Parathyroid adenoma (tissue), 2 donors: ENCODE data around the gene BIRC6.

Experiments
- H2AFZ ChIP-seq: fragments of 300-600 bp; sonication (generic); one replicate; pipeline ENCODE4 v1.7.0; 2017; ENCODE audit warnings: antibody characterized with exemption, mild to moderate bottlenecking
- H3K27ac ChIP-seq: fragments of 300-600 bp; sonication (generic); one replicate; pipeline ENCODE4 v1.7.0; 2017
- H3K27me3 ChIP-seq: fragments of 300-600 bp; sonication (generic); one replicate; pipeline ENCODE4 v1.7.0; 2017; ENCODE audit warnings: low read length; ENCODE audit not compliant: control insufficient read depth, insufficient read depth
- H3K36me3 ChIP-seq: fragments of 300-600 bp; sonication (generic); one replicate; pipeline ENCODE4 v1.7.0; 2017; ENCODE audit warnings: low read length; ENCODE audit not compliant: control insufficient read depth, insufficient read depth
- H3K4me1 ChIP-seq: fragments of 300-600 bp; sonication (generic); one replicate; pipeline ENCODE4 v1.7.0; 2017; ENCODE audit warnings: control low read depth
- H3K4me2 ChIP-seq: fragments of 300-600 bp; sonication (generic); one replicate; pipeline ENCODE4 v1.7.0; 2017; ENCODE audit warnings: low read length
- H3K4me3 ChIP-seq: fragments of 300-600 bp; sonication (generic); one replicate; pipeline ENCODE4 v1.7.0; 2017; ENCODE audit warnings: low read depth, low read length
- H3K79me2 ChIP-seq: fragments of 300-600 bp; sonication (generic); one replicate; pipeline ENCODE4 v1.7.0; 2017; ENCODE audit warnings: control low read depth
- H3K9ac ChIP-seq: fragments of 300-600 bp; sonication (generic); one replicate; pipeline ENCODE4 v1.7.0; 2017; ENCODE audit warnings: mild to moderate bottlenecking
- H3K9me3 ChIP-seq: fragments of 300-600 bp; sonication (generic); one replicate; pipeline ENCODE4 v1.7.0; 2017; ENCODE audit warnings: low read length; ENCODE audit not compliant: control insufficient read depth
- CTCF ChIP-seq: fragments of 300-600 bp; sonication (generic); IDR thresholded peaks from one replicate; pipeline ENCODE4 v1.7.0; 2017; ENCODE audit warnings: antibody characterized with exemption, mild to moderate bottlenecking
- donor health status: primary hyperparathyroidism.

Gene BIRC6

GRCh38 chr2:32463110-32463509 is 106.3 kb downstream of the BIRC6 start:
- no peak overlapping the region for H3K4me3 ChIP-seq
- H3K36me3 ChIP-seq = no peaks in the 10 kb centered on the region
- H3K4me2 ChIP-seq = no peak overlapping the region

GRCh38 chr2:32464431-32464830 is 107.6 kb downstream of the BIRC6 start:
- H3K27ac ChIP-seq = no peak overlapping the region
- H3K27me3 ChIP-seq = no peaks in the 10 kb centered on the region
- H3K79me2 ChIP-seq = peaks cover 4% of the 10 kb centered on the region
- H3K4me3 ChIP-seq = no peak overlapping the region
- H3K4me2 ChIP-seq = no peak overlapping the region
- H3K4me1 ChIP-seq = no peaks in the 10 kb centered on the region
- no peak overlapping the region for H3K9ac ChIP-seq
- H3K9me3 ChIP-seq = no peaks in the 10 kb centered on the region
- no peaks in the 10 kb centered on the region for H3K36me3 ChIP-seq
- no peak overlapping the region for H2AFZ ChIP-seq
- no peak for TF ChIP-seq CTCF

More at GRCh38 chr2:32463110-32463509, 106.3 kb downstream of the BIRC6 start:
- no peak overlapping the region for H3K9ac ChIP-seq
- peaks cover 7% of the 10 kb centered on the region for H3K79me2 ChIP-seq
- no peak for TF ChIP-seq CTCF
- no peak overlapping the region for H2AFZ ChIP-seq
- no peaks in the 10 kb centered on the region for H3K27me3 ChIP-seq
- no peaks in the 10 kb centered on the region for H3K4me1 ChIP-seq
- H3K27ac ChIP-seq = no peak overlapping the region
- H3K9me3 ChIP-seq = no peaks in the 10 kb centered on the region

- Histone ChIP-seq H3K4me1 (no peaks in the 10 kb centered on the region), H3K27ac (no peak overlapping the region), H3K36me3 (peaks cover 2% of the 10 kb centered on the region), H3K79me2 (no peaks in the 10 kb centered on the region), H3K4me2 (no peak overlapping the region), H2AFZ (no peak overlapping the region), H3K9ac (no peak overlapping the region), H3K9me3 (no peaks in the 10 kb centered on the region), H3K4me3 (no peak overlapping the region), H3K27me3 (no peaks in the 10 kb centered on the region)
- no peak for TF ChIP-seq CTCF
These were observed 115.8 kb downstream of the BIRC6 start for GRCh38 chr2:32472605-32473004.

GRCh38 chr2:32474381-32474780 is 117.6 kb downstream of the BIRC6 start:
- no peak overlapping the region for H3K4me3 ChIP-seq
- no peak overlapping the region for H2AFZ ChIP-seq
- no peaks in the 10 kb centered on the region for H3K27me3 ChIP-seq
- TF ChIP-seq CTCF = no peak
- H3K4me2 ChIP-seq = no peak overlapping the region
- H3K79me2 ChIP-seq = no peaks in the 10 kb centered on the region
- no peak overlapping the region for H3K27ac ChIP-seq
- no peak overlapping the region for H3K9ac ChIP-seq
- H3K9me3 ChIP-seq = no peaks in the 10 kb centered on the region
- peaks cover 2% of the 10 kb centered on the region for H3K36me3 ChIP-seq
- no peaks in the 10 kb centered on the region for H3K4me1 ChIP-seq

- no peak overlapping the region for H3K4me3 ChIP-seq
- H3K36me3 ChIP-seq = no peaks in the 10 kb centered on the region
- no peaks in the 10 kb centered on the region for H3K4me1 ChIP-seq
- H3K27me3 ChIP-seq = no peaks in the 10 kb centered on the region
- no peaks in the 10 kb centered on the region for H3K79me2 ChIP-seq
- no peak for TF ChIP-seq CTCF
- no peaks in the 10 kb centered on the region for H3K9me3 ChIP-seq
- no peak overlapping the region for H2AFZ ChIP-seq
- H3K4me2 ChIP-seq = no peak overlapping the region
- no peak overlapping the region for H3K9ac ChIP-seq
- no peak overlapping the region for H3K27ac ChIP-seq
These were observed 122.2 kb downstream of the BIRC6 start for GRCh38 chr2:32478889-32479620.
